Measurements from ENCODE around the gene NR3C1. TPM values are rescaled to one million over a fixed set of nuclear protein-coding genes. Genes with fewer than 3 reads are reported as not detected.

NR3C1 gene
- polyA plus RNA-seq, 1 donor (not counting 4 experiments of a cell fraction or from before 2014, with no cell fraction given) = 30.7 TPM

- dilution Hi-C loops (cut with MboI; ENCODE audit: extremely low pct_ligation_motif_present, low sequenced_read_pairs) = no loop called here
- no peaks in the 10 kb centered on the region for H3K79me2 ChIP-seq (ENCODE audit: control insufficient read depth, insufficient read depth, low read length)
- DNase-seq (ENCODE audit: low read depth, low spot score) (no peak), FAIRE-seq (no peak)
- H3K9me3 ChIP-seq (ENCODE audit: control insufficient read depth, low read depth, low read length) = no peaks in the 10 kb centered on the region
- no peak overlapping the region for H3K27ac ChIP-seq (ENCODE audit: control insufficient read depth, insufficient read depth, low read length)
- no peaks in the 10 kb centered on the region for H3K27me3 ChIP-seq (ENCODE audit: control insufficient read depth, extremely low read depth, insufficient read depth, low read length)
- H4K20me1 ChIP-seq (ENCODE audit: control insufficient read depth, extremely low read depth, insufficient read depth, low read length) = no peaks in the 10 kb centered on the region
- TF ChIP-seq EZH2 (IDR thresholded peaks at IDR 0.05; ENCODE audit: low read length) = no peak
- TF ChIP-seq, protein P1, sequence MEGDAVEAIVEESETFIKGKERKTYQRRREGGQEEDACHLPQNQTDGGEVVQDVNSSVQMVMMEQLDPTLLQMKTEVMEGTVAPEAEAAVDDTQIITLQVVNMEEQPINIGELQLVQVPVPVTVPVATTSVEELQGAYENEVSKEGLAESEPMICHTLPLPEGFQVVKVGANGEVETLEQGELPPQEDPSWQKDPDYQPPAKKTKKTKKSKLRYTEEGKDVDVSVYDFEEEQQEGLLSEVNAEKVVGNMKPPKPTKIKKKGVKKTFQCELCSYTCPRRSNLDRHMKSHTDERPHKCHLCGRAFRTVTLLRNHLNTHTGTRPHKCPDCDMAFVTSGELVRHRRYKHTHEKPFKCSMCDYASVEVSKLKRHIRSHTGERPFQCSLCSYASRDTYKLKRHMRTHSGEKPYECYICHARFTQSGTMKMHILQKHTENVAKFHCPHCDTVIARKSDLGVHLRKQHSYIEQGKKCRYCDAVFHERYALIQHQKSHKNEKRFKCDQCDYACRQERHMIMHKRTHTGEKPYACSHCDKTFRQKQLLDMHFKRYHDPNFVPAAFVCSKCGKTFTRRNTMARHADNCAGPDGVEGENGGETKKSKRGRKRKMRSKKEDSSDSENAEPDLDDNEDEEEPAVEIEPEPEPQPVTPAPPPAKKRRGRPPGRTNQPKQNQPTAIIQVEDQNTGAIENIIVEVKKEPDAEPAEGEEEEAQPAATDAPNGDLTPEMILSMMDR (optimal IDR thresholded peaks at IDR 0.05 in 1 of 3, IDR thresholded peaks at IDR 0.05 in 1 of 3, conservative IDR thresholded peaks at IDR 0.05 in 1 of 3; ENCODE audit: extremely low read depth in 1 of 3, insufficient read depth in 2 of 3, low read length in 3 of 3) = no peak
- no peak overlapping the region for H3K4me2 ChIP-seq (ENCODE audit: control insufficient read depth, extremely low read depth, insufficient read depth, low read depth, low read length)
- H3K4me1 ChIP-seq (ENCODE audit: control insufficient read depth, extremely low read depth, insufficient read depth, low read length) = peaks cover 35% of the 10 kb centered on the region
- H2AFZ ChIP-seq (ENCODE audit: control insufficient read depth, low read length) = no peak overlapping the region
- no peaks in the 10 kb centered on the region for H3K36me3 ChIP-seq (ENCODE audit: control insufficient read depth in 2 of 2, extremely low read depth in 1 of 2, insufficient read depth in 2 of 2, low read length in 2 of 2)
- no peak overlapping the region for H3K4me3 ChIP-seq (ENCODE audit: control insufficient read depth in 2 of 3, extremely low read depth in 1 of 3, insufficient read depth in 2 of 3, low read depth in 1 of 3, low read length in 3 of 3)
- H3K9me1 ChIP-seq (ENCODE audit: control insufficient read depth, extremely low read depth, insufficient read depth, low read length) = no peaks in the 10 kb centered on the region
- no peak overlapping the region for H3K9ac ChIP-seq (ENCODE audit: control insufficient read depth, extremely low read depth, insufficient read depth, low read length)
Observed at GRCh38 chr5:143237664-143238063, 165.8 kb downstream of the NR3C1 start.

GRCh38 chr5:143236682-143237081 is 166.8 kb downstream of the NR3C1 start:
- no peak overlapping the region for H2AFZ ChIP-seq (ENCODE audit: control insufficient read depth, low read length)
- no peaks in the 10 kb centered on the region for H3K36me3 ChIP-seq (ENCODE audit: control insufficient read depth in 2 of 2, extremely low read depth in 1 of 2, insufficient read depth in 2 of 2, low read length in 2 of 2)
- no peak for FAIRE-seq
- H3K4me2 ChIP-seq (ENCODE audit: control insufficient read depth, extremely low read depth, insufficient read depth, low read depth, low read length) = no peak overlapping the region
- dilution Hi-C loops (cut with MboI; ENCODE audit: extremely low pct_ligation_motif_present, low sequenced_read_pairs) = no loop called here
- H3K4me3 ChIP-seq (ENCODE audit: control insufficient read depth in 2 of 3, extremely low read depth in 1 of 3, insufficient read depth in 2 of 3, low read depth in 1 of 3, low read length in 3 of 3) = no peak overlapping the region
- no peaks in the 10 kb centered on the region for H4K20me1 ChIP-seq (ENCODE audit: control insufficient read depth, extremely low read depth, insufficient read depth, low read length)
- peak overlapping the region; percentile 97 for H3K27ac ChIP-seq (ENCODE audit: control insufficient read depth, insufficient read depth, low read length)
- TF ChIP-seq, protein P1 (optimal IDR thresholded peaks at IDR 0.05 in 1 of 3, IDR thresholded peaks at IDR 0.05 in 1 of 3, conservative IDR thresholded peaks at IDR 0.05 in 1 of 3; ENCODE audit: extremely low read depth in 1 of 3, insufficient read depth in 2 of 3, low read length in 3 of 3) = no peak
- no peak for TF ChIP-seq EZH2 (IDR thresholded peaks at IDR 0.05; ENCODE audit: low read length)
- H3K9ac ChIP-seq (ENCODE audit: control insufficient read depth, extremely low read depth, insufficient read depth, low read length) = no peak overlapping the region
- no peak for DNase-seq (ENCODE audit: low read depth, low spot score)
- H3K4me1 ChIP-seq (ENCODE audit: control insufficient read depth, extremely low read depth, insufficient read depth, low read length) = peaks cover 25% of the 10 kb centered on the region
- no peaks in the 10 kb centered on the region for H3K27me3 ChIP-seq (ENCODE audit: control insufficient read depth, extremely low read depth, insufficient read depth, low read length)
- H3K9me1 ChIP-seq (ENCODE audit: control insufficient read depth, extremely low read depth, insufficient read depth, low read length) = no peaks in the 10 kb centered on the region
- no peaks in the 10 kb centered on the region for H3K9me3 ChIP-seq (ENCODE audit: control insufficient read depth, low read depth, low read length)
- no peaks in the 10 kb centered on the region for H3K79me2 ChIP-seq (ENCODE audit: control insufficient read depth, insufficient read depth, low read length)

Measured in keratinocyte (primary cell).